Mesendoderm (in vitro differentiated cells): Measurements from ENCODE around the gene CPLANE2. TPM values are rescaled to one million over a fixed set of nuclear protein-coding genes. Genes with fewer than 3 reads are reported as not detected.

Experiments
- DNase-seq: peaks from one replicate; pipeline ENCODE4 v3.0.0; 2013
- H2AK5ac ChIP-seq: 2 replicates; pipeline ENCODE4 v1.6.1; 2013; ENCODE audit warnings: low read length, inconsistent platforms
- H2BK120ac ChIP-seq: 2 replicates; pipeline ENCODE4 v1.6.1; 2013; ENCODE audit warnings: low read depth, mild to moderate bottlenecking, low read length, moderate library complexity, mixed read lengths
- H2BK15ac ChIP-seq: replicated peaks from 2 replicates; pipeline ENCODE4 v1.6.1; 2013; ENCODE audit warnings: low read depth, mild to moderate bottlenecking, moderate library complexity
- H2BK5ac ChIP-seq: 2 replicates; pipeline ENCODE4 v1.6.1; 2013; ENCODE audit warnings: low read length, inconsistent platforms
- H3K18ac ChIP-seq: 2 replicates; pipeline ENCODE4 v1.6.1; 2013; ENCODE audit warnings: mild to moderate bottlenecking, low read length, mixed read lengths
- H3K23ac ChIP-seq: one replicate; pipeline ENCODE4 v1.6.1; 2013; ENCODE audit warnings: low read length
- H3K27ac ChIP-seq: 2 replicates; pipeline ENCODE4 v1.5.1; 2013; ENCODE audit warnings: low read depth, mild to moderate bottlenecking, inconsistent platforms, low read length, moderate library complexity
- H3K27me3 ChIP-seq: 2 replicates; pipeline ENCODE4 v1.6.1; 2013; ENCODE audit warnings: low read length, control low read depth, mild to moderate bottlenecking, inconsistent platforms; ENCODE audit not compliant: insufficient read depth, poor library complexity
- H3K36me3 ChIP-seq: 2 replicates; pipeline ENCODE4 v1.6.1; 2013; ENCODE audit warnings: low read length, inconsistent platforms; ENCODE audit not compliant: control insufficient read depth, insufficient read depth
- H3K4ac ChIP-seq: one replicate; pipeline ENCODE4 v1.6.1; 2013; ENCODE audit warnings: low read depth, mild to moderate bottlenecking, low read length, moderate library complexity
- H3K4me1 ChIP-seq: 2 replicates; pipeline ENCODE4 v1.6.1; 2013; ENCODE audit warnings: low read depth, low read length, inconsistent platforms; ENCODE audit not compliant: control insufficient read depth
- H3K4me2 ChIP-seq: 2 replicates; pipeline ENCODE4 v1.6.1; 2013; ENCODE audit warnings: low read length
- H3K4me3 ChIP-seq: 2 replicates; pipeline ENCODE4 v1.5.1; 2013; ENCODE audit warnings: mild to moderate bottlenecking, low read length
- H3K56ac ChIP-seq: one replicate; pipeline ENCODE4 v1.6.1; 2013; ENCODE audit warnings: low read length
- H3K79me1 ChIP-seq: 2 replicates; pipeline ENCODE4 v1.6.1; 2013; ENCODE audit warnings: low read length, inconsistent platforms
- H3K79me2 ChIP-seq: 2 replicates; pipeline ENCODE4 v1.6.1; 2013; ENCODE audit warnings: mild to moderate bottlenecking, low read length; ENCODE audit not compliant: control insufficient read depth, insufficient read depth
- H3K9ac ChIP-seq: 2 replicates; pipeline ENCODE4 v1.6.1; 2013; ENCODE audit warnings: low read length, inconsistent platforms
- H4K5ac ChIP-seq: one replicate; pipeline ENCODE4 v1.6.1; 2013; ENCODE audit warnings: low read length
- H4K8ac ChIP-seq: one replicate; pipeline ENCODE4 v1.6.1; 2013; ENCODE audit warnings: low read depth, mild to moderate bottlenecking, control low read depth, low read length, moderate library complexity
- WGBS: extraction: QIAGEN DNeasy Blood & Tissue Kit; methylation state at CpG from one replicate; pipeline ENCODE4 v1.1.7; 2013; ENCODE audit warnings: low lambda C conversion rate, missing lambda C conversion rate; ENCODE audit not compliant: insufficient coverage; ENCODE audit errors: extremely low coverage; 5-methylcytosine and 5-hydroxymethylcytosine counted together
- polyA plus RNA-seq, 2 experiments: library from polyadenylated mRNA; stranded (reverse); fragments of 200-250 nt; gene quantifications; one replicate each; pipeline ENCODE4 v1.2.3, GENCODE V29; 2013

Gene CPLANE2
- polyA plus RNA-seq (2013, experiment 1 of 2) = 1.6 TPM
- polyA plus RNA-seq (2013, experiment 2 of 2) = 1.4 TPM

- Histone ChIP-seq H3K27ac (no peak within 1 kb of the TSS), H3K18ac (peak within 1 kb of the TSS; percentile 75), H3K56ac (peak within 1 kb of the TSS; percentile 90), H2AK5ac (no peak within 1 kb of the TSS), H2BK15ac (no peak within 1 kb of the TSS), H3K4me3 (peak within 1 kb of the TSS; percentile 67), H3K36me3 (no peaks in the 10 kb centered on the region), H3K79me2 (no peaks in the 10 kb centered on the region), H3K4me2 (peak within 1 kb of the TSS; percentile 50), H4K8ac (peak within 1 kb of the TSS; percentile 69), H4K5ac (peak within 1 kb of the TSS; percentile 96), H2BK120ac (no peak within 1 kb of the TSS), H3K4ac (no peak within 1 kb of the TSS), H3K23ac (no peak within 1 kb of the TSS), H3K4me1 (no peaks in the 10 kb centered on the region), H3K27me3 (no peaks in the 10 kb centered on the region), H3K9ac (peak within 1 kb of the TSS; percentile 71), H2BK5ac (no peak within 1 kb of the TSS), H3K79me1 (no peaks in the 10 kb centered on the region)
- peak; percentile 95 for DNase-seq
- WGBS = no CpG with 5 or more reads among the region's 57 CpGs
Measured at GRCh38 chr1:16236511-16237342, at the start of gene CPLANE2. CPLANE2 (minus strand) TSS chr1:16237183; CDS start chr1:16236742, 441 bp downstream.

- H2BK15ac ChIP-seq = no peak overlapping the region
- no peak overlapping the region for H3K4me3 ChIP-seq
- no peak overlapping the region for H4K5ac ChIP-seq
- H2AK5ac ChIP-seq = no peak overlapping the region
- no peak overlapping the region for H3K4me2 ChIP-seq
- no peak overlapping the region for H3K18ac ChIP-seq
- no peak overlapping the region for H3K56ac ChIP-seq
- H2BK5ac ChIP-seq = no peak overlapping the region
- H2BK120ac ChIP-seq = no peak overlapping the region
- no CpG with 5 or more reads among the region's 4 CpGs for WGBS
- no peaks in the 10 kb centered on the region for H3K79me1 ChIP-seq
- H3K9ac ChIP-seq = no peak overlapping the region
- no peaks in the 10 kb centered on the region for H3K4me1 ChIP-seq
- DNase-seq = no peak
- H4K8ac ChIP-seq = no peak overlapping the region
- H3K23ac ChIP-seq = no peak overlapping the region
- no peaks in the 10 kb centered on the region for H3K27me3 ChIP-seq
- no peak overlapping the region for H3K4ac ChIP-seq
- H3K36me3 ChIP-seq = no peaks in the 10 kb centered on the region
- no peak overlapping the region for H3K27ac ChIP-seq
- H3K79me2 ChIP-seq = no peaks in the 10 kb centered on the region
Measured at GRCh38 chr1:16286122-16286521, 49.1 kb upstream of the CPLANE2 start.

GRCh38 chr1:16281765-16282164 lies 44.8 kb upstream of the CPLANE2 start:
- no peak overlapping the region for H3K18ac ChIP-seq
- no CpG with 5 or more reads among the region's 2 CpGs for WGBS
- H3K9ac ChIP-seq = no peak overlapping the region

GRCh38 chr1:16279186-16279585 lies 42.2 kb upstream of the CPLANE2 start:
- no peak for DNase-seq
- Histone ChIP-seq H3K79me1 (no peaks in the 10 kb centered on the region), H3K18ac (no peak overlapping the region), H4K8ac (no peak overlapping the region), H3K27ac (no peak overlapping the region), H4K5ac (no peak overlapping the region), H3K36me3 (no peaks in the 10 kb centered on the region), H3K27me3 (no peaks in the 10 kb centered on the region), H2AK5ac (no peak overlapping the region), H2BK5ac (no peak overlapping the region), H2BK120ac (no peak overlapping the region), H3K4me3 (no peak overlapping the region), H3K56ac (no peak overlapping the region), H3K23ac (no peak overlapping the region), H3K4ac (no peak overlapping the region), H2BK15ac (no peak overlapping the region), H3K79me2 (no peaks in the 10 kb centered on the region), H3K4me2 (no peak overlapping the region), H3K9ac (no peak overlapping the region), H3K4me1 (no peaks in the 10 kb centered on the region)
- no CpG with 5 or more reads among the region's 2 CpGs for WGBS

More at GRCh38 chr1:16281765-16282164, 44.8 kb upstream of the CPLANE2 start:
- Histone ChIP-seq H2BK5ac (no peak overlapping the region), H3K23ac (no peak overlapping the region), H3K36me3 (no peaks in the 10 kb centered on the region), H3K27ac (no peak overlapping the region), H2BK120ac (no peak overlapping the region), H3K4me3 (no peak overlapping the region), H3K79me2 (no peaks in the 10 kb centered on the region), H3K4me2 (no peak overlapping the region), H4K5ac (no peak overlapping the region), H3K4me1 (no peaks in the 10 kb centered on the region), H2BK15ac (no peak overlapping the region), H3K4ac (no peak overlapping the region), H2AK5ac (no peak overlapping the region), H3K79me1 (no peaks in the 10 kb centered on the region), H3K27me3 (no peaks in the 10 kb centered on the region), H4K8ac (no peak overlapping the region), H3K56ac (no peak overlapping the region)
- DNase-seq = no peak

- no peak overlapping the region for H2BK120ac ChIP-seq
- H3K27me3 ChIP-seq = no peaks in the 10 kb centered on the region
- H3K27ac ChIP-seq = no peak overlapping the region
- H2BK15ac ChIP-seq = no peak overlapping the region
- no peak overlapping the region for H4K8ac ChIP-seq
- no CpG with 5 or more reads among the region's 6 CpGs for WGBS
- H3K4ac ChIP-seq = no peak overlapping the region
- H3K79me1 ChIP-seq = no peaks in the 10 kb centered on the region
- H3K36me3 ChIP-seq = no peaks in the 10 kb centered on the region
- H3K18ac ChIP-seq = no peak overlapping the region
- no peak for DNase-seq
- no peak overlapping the region for H2BK5ac ChIP-seq
- H3K56ac ChIP-seq = no peak overlapping the region
- no peak overlapping the region for H3K4me3 ChIP-seq
- no peak overlapping the region for H4K5ac ChIP-seq
- no peak overlapping the region for H3K9ac ChIP-seq
- no peaks in the 10 kb centered on the region for H3K4me1 ChIP-seq
- no peaks in the 10 kb centered on the region for H3K79me2 ChIP-seq
- H3K4me2 ChIP-seq = no peak overlapping the region
- H2AK5ac ChIP-seq = no peak overlapping the region
- no peak overlapping the region for H3K23ac ChIP-seq
Measured at GRCh38 chr1:16276302-16277030, 39.5 kb upstream of the CPLANE2 start.
